Calu3 (cell line): ENCODE measurements around the gene SRPRA. TPM values are rescaled to one million over a fixed set of nuclear protein-coding genes. Genes with fewer than 3 reads are reported as not detected.
"Not testable (repeated sequence)": the region's sequence is repeated elsewhere in the genome, so short reads cannot be mapped to it uniquely, and the experiment has no call there.

Experiments
- BruUV-seq: library from RNA; stranded (reverse); fragments of 400-500 nt; replicated peaks from 2 replicates; lab custom pipeline; 2021; lab: Mats Ljungman, UMichigan
- CTCF ChIA-PET: fragments of 300-600 bp; sonication (Branson Sonifier 250); formaldehyde crosslinking; loops from one replicate; lab custom pipeline; 2022; ENCODE audit warnings: antibody characterized with exemption; lab: Charles Lee
- DNase-seq: peaks from one replicate; pipeline ENCODE4 v3.0.0; 2022
- H3K27ac Mint-ChIP-seq: one replicate; pipeline ENCODE4 v1.8.0; 2022; ENCODE audit warnings: mixed read lengths; ENCODE audit not compliant: unreplicated experiment
- H3K27me3 Mint-ChIP-seq: one replicate; pipeline ENCODE4 v1.8.0; 2022; ENCODE audit warnings: mixed read lengths; ENCODE audit not compliant: unreplicated experiment
- H3K36me3 Mint-ChIP-seq: one replicate; pipeline ENCODE4 v1.8.0; 2022; ENCODE audit warnings: mild to moderate bottlenecking, moderate library complexity, mixed read lengths; ENCODE audit not compliant: insufficient read depth, unreplicated experiment
- H3K4me1 Mint-ChIP-seq: one replicate; pipeline ENCODE4 v1.8.0; 2022; ENCODE audit warnings: mild to moderate bottlenecking, low read depth, mixed read lengths; ENCODE audit not compliant: unreplicated experiment
- H3K4me3 Mint-ChIP-seq: one replicate; pipeline ENCODE4 v1.8.0; 2022; ENCODE audit warnings: mild to moderate bottlenecking, low read depth, moderate library complexity, mixed read lengths; ENCODE audit not compliant: unreplicated experiment
- H3K9me3 Mint-ChIP-seq: one replicate; pipeline ENCODE4 v1.8.0; 2022; ENCODE audit warnings: low read depth, mixed read lengths; ENCODE audit not compliant: unreplicated experiment
- CTCF ChIP-seq: fragments of 200-600 bp; IDR thresholded peaks from one replicate; pipeline ENCODE4 v1.8.0; 2022; ENCODE audit warnings: antibody characterized with exemption; ENCODE audit not compliant: unreplicated experiment
- intact Hi-C: fragments of 100-400 bp; cut with micrococcal nuclease; formaldehyde crosslinking; loops from one replicate; pipeline ENCODE4 v1.10.0; 2022; ENCODE audit not compliant: unreplicated experiment
- total RNA-seq: library from RNA; stranded (reverse); gene quantifications from 2 replicates; pipeline ENCODE4 v1.2.3, GENCODE V29; 2022

The SRPRA gene
- total RNA-seq, 1 experiment from 2014 or later = 66.4 TPM

- H3K9me3 Mint-ChIP-seq = no peaks in the 10 kb centered on the region
- H3K27ac Mint-ChIP-seq = peak overlapping the region; percentile 22
These were observed 44.3 kb upstream of the SRPRA start for GRCh38 chr11:126312961-126313360.

GRCh38 chr11:126311401-126312291 lies 43.0 kb upstream of the SRPRA start:
- Mint-ChIP-seq H3K27ac (no peak overlapping the region), H3K9me3 (no peaks in the 10 kb centered on the region), H3K27me3 (no peaks in the 10 kb centered on the region), H3K36me3 (peaks cover 5% of the 10 kb centered on the region), H3K4me1 (peaks cover 11% of the 10 kb centered on the region), H3K4me3 (no peak overlapping the region)
- intact Hi-C loops = loop anchor here (5.0 kb wide), 2 partner anchors 46 to 121 kb away; partner anchors contain the start of gene ST3GAL4
- BruUV-seq = no TSS peak
- no peak for TF ChIP-seq CTCF
- CTCF ChIA-PET = interaction anchor here (1.2 to 1.5 kb wide), 3 partner anchors 28 to 169 kb away, joined by 4 to 35 read pairs (median 5); no protein-coding TSS in a partner anchor
- no peak for DNase-seq

More at GRCh38 chr11:126312961-126313360, 44.3 kb upstream of the SRPRA start:
- BruUV-seq = no TSS peak
- peak; percentile 33 for DNase-seq
- Mint-ChIP-seq H3K4me3 (no peak overlapping the region), H3K36me3 (peaks cover 5% of the 10 kb centered on the region), H3K27me3 (no peaks in the 10 kb centered on the region), H3K4me1 (peaks cover 20% of the 10 kb centered on the region)
- TF ChIP-seq CTCF = no peak
- intact Hi-C loops = loop anchor here (5.0 kb wide), 2 partner anchors 44 to 119 kb away; partner anchors contain the start of gene ST3GAL4
- CTCF ChIA-PET = interaction anchor here (0.6 to 1.0 kb wide), 3 partner anchors 12 to 168 kb away, joined by 3 read pairs; no protein-coding TSS in a partner anchor

- peaks cover 11% of the 10 kb centered on the region for H3K4me1 Mint-ChIP-seq
- no peak overlapping the region for H3K4me3 Mint-ChIP-seq
- H3K27ac Mint-ChIP-seq = no peak overlapping the region
- no peaks in the 10 kb centered on the region for H3K27me3 Mint-ChIP-seq
- BruUV-seq = no TSS peak
- H3K36me3 Mint-ChIP-seq = peaks cover 5% of the 10 kb centered on the region
- CTCF ChIA-PET = interaction anchor here (1.0 to 1.5 kb wide), 8 partner anchors 17 to 296 kb away, joined by 3 to 35 read pairs (median 4); partner anchors contain the start of gene ST3GAL4
- DNase-seq = no peak
- no peaks in the 10 kb centered on the region for H3K9me3 Mint-ChIP-seq
- intact Hi-C loops = loop anchor here (1.0 to 5.0 kb wide), 3 partner anchors 46 to 169 kb away; partner anchors contain the start of gene ST3GAL4
- TF ChIP-seq CTCF = no peak
These were observed 42.3 kb upstream of the SRPRA start for GRCh38 chr11:126310992-126311310.

- Mint-ChIP-seq H3K36me3 (peaks cover 5% of the 10 kb centered on the region), H3K4me1 (peaks cover 11% of the 10 kb centered on the region), H3K4me3 (no peak overlapping the region), H3K9me3 (no peaks in the 10 kb centered on the region), H3K27me3 (no peaks in the 10 kb centered on the region), H3K27ac (no peak overlapping the region)
- TF ChIP-seq CTCF = peak; percentile 65
- DNase-seq = peak; percentile 76
- intact Hi-C loops = loop anchor here (1.0 to 5.0 kb wide), 3 partner anchors 47 to 170 kb away; partner anchors contain the start of gene ST3GAL4
- CTCF ChIA-PET = interaction anchor here (0.6 to 1.5 kb wide), 10 partner anchors 9 to 297 kb away, joined by 3 to 35 read pairs (median 4); partner anchors contain the start of gene ST3GAL4
- BruUV-seq = no TSS peak
These were observed 41.7 kb upstream of the SRPRA start for GRCh38 chr11:126310200-126310991.

- intact Hi-C loops = loop anchor here (10.0 kb wide), 1 partner anchor 296 kb away; no protein-coding TSS in a partner anchor
- BruUV-seq, H3K4me3 Mint-ChIP-seq, CTCF ChIA-PET, H3K9me3 Mint-ChIP-seq, DNase-seq, H3K27me3 Mint-ChIP-seq, H3K27ac Mint-ChIP-seq: not testable (repeated sequence)
- Mint-ChIP-seq H3K36me3 (peaks cover 16% of the 10 kb centered on the region), H3K4me1 (peaks cover 19% of the 10 kb centered on the region)
These were observed 40.1 kb upstream of the SRPRA start for GRCh38 chr11:126308771-126309170.
